Measurements from ENCODE around the gene PPP1R2B. TPM values are rescaled to one million over a fixed set of nuclear protein-coding genes. Genes with fewer than 3 reads are reported as not detected.
A peak's percentile ranks its signal among the peaks of the same experiment; 100 is the strongest.

PPP1R2B gene
- polyA plus RNA-seq, 2 of the 4 experiments (the other 2 are of a cell fraction) = not detected

GRCh38 chr5:156825688-156826087 lies 24.4 kb upstream of the PPP1R2B start:
- FAIRE-seq (no peak), DNase-seq (ENCODE audit: low read depth in 1 of 2, low spot score in 1 of 2) (no peak), ATAC-seq (no peak)
- Histone ChIP-seq H3K4me2 (no peak overlapping the region), H3K9me3 (no peaks in the 10 kb centered on the region), H3K4me1 (peaks cover 9% of the 10 kb centered on the region; the same call in 2 of the 3 replicates), H3K27ac (0 out of 6 replicates have a peak overlapping the region, but pooled peaks of 1 of the 2 experiments have one; percentile 0), H3K4me3 (no peak overlapping the region)
- POLR2A ChIA-PET = no interaction called here
- CTCF ChIA-PET = interaction anchor here (0.7 to 1.1 kb wide), 2 partner anchors 889 to 1896 kb away, joined by 3 read pairs; no protein-coding TSS in a partner anchor
- WGBS (ENCODE audit: missing lambda C conversion rate) = 57% methylated on average over 3 of the region's 3 CpGs
- TF ChIP-seq REST (IDR thresholded peaks at IDR 0.05) = no peak
- no peak for TF ChIP-seq EP300 (IDR thresholded peaks at IDR 0.05)
- no peak for TF ChIP-seq HOXA7 (CRISPR knock-in tag; IDR thresholded peaks at IDR 0.05)
- TF ChIP-seq ELK1 (IDR thresholded peaks at IDR 0.05; ENCODE audit: low read depth, low read length) = no peak
- TF ChIP-seq BHLHE40 (IDR thresholded peaks at IDR 0.05; ENCODE audit: low read depth, low read length) = no peak
- TF ChIP-seq BCL3 (IDR thresholded peaks at IDR 0.05) = no peak
- no peak for TF ChIP-seq MYC (IDR thresholded peaks at IDR 0.05; ENCODE audit: borderline replicate concordance, low read length)

- Histone ChIP-seq H3K4me2 (no peak overlapping the region), H3K27ac (0 out of 6 replicates have a peak overlapping the region, but pooled peaks of 1 of the 2 experiments have one; percentile 0), H3K4me3 (no peak overlapping the region), H3K9me3 (no peaks in the 10 kb centered on the region), H3K4me1 (peaks cover 9% of the 10 kb centered on the region; the same call in 2 of the 3 replicates)
- ChIA-PET CTCF (interaction anchor here (0.7 kb wide), 1 partner anchor 1897 kb away, joined by 3 read pairs; no protein-coding TSS in a partner anchor), POLR2A (no interaction called here)
- WGBS (ENCODE audit: missing lambda C conversion rate) = 78% methylated on average over 4 of the region's 4 CpGs
- DNase-seq (ENCODE audit: low read depth in 1 of 2, low spot score in 1 of 2) = no peak
- ATAC-seq = no peak
- no peak for FAIRE-seq
- TF ChIP-seq RARB (CRISPR knock-in tag; IDR thresholded peaks at IDR 0.05) (no peak), ATOH8 (CRISPR knock-in tag; IDR thresholded peaks at IDR 0.05; ENCODE audit: low read depth) (no peak), CBX2 (IDR thresholded peaks at IDR 0.05; ENCODE audit: borderline replicate concordance, low read depth) (no peak), HOXB13 (CRISPR knock-in tag; IDR thresholded peaks at IDR 0.05; ENCODE audit: low read depth) (no peak), MAZ (IDR thresholded peaks at IDR 0.05; ENCODE audit: borderline replicate concordance, low read depth, low read length) (no peak), RCOR1 (IDR thresholded peaks at IDR 0.05; ENCODE audit: low read depth, low read length) (no peak), PBX3 (IDR thresholded peaks at IDR 0.05) (no peak), HOXB5 (CRISPR knock-in tag; IDR thresholded peaks at IDR 0.05) (no peak), E2F6 (IDR thresholded peaks at IDR 0.05; ENCODE audit: borderline replicate concordance, low read depth) (no peak)
Observed at GRCh38 chr5:156826150-156826549, 23.9 kb upstream of the PPP1R2B start.

All from A549 (cell line).